Measurements from ENCODE around the gene FOSL2.

FOSL2 gene

DNA sequence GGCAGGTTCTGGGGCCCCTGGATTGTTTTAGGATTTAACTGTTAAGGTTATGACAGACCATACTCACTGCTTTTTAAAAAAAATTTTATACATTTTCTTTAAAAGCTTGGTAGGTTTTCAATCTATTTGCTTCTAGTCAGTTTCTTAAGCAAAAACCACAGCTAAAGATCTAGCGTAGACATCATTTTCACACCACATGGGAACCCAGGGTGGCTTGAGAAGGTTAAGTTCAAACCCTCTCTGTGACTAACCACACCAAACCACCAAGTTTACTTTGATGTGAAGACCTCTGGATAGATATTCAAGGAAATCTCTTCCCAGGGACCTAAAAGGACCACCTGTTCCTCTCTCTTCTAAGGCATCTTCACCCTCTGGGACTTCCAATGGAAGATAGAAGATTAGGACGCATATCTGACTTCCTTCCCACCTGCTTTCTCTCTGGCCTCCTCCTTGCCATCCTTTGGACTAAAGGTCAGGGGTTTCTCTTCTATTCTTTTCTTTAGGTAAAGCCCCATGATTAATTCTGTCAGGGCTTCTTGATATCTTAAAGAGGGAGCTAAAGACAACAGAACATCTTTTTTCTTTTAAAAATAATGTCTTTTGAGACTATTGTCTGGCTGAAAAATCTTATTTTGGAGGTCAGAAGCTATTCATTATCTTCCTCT lies 32.3 kb downstream of the FOSL2 start:
- TF ChIP-seq, protein P1, sequence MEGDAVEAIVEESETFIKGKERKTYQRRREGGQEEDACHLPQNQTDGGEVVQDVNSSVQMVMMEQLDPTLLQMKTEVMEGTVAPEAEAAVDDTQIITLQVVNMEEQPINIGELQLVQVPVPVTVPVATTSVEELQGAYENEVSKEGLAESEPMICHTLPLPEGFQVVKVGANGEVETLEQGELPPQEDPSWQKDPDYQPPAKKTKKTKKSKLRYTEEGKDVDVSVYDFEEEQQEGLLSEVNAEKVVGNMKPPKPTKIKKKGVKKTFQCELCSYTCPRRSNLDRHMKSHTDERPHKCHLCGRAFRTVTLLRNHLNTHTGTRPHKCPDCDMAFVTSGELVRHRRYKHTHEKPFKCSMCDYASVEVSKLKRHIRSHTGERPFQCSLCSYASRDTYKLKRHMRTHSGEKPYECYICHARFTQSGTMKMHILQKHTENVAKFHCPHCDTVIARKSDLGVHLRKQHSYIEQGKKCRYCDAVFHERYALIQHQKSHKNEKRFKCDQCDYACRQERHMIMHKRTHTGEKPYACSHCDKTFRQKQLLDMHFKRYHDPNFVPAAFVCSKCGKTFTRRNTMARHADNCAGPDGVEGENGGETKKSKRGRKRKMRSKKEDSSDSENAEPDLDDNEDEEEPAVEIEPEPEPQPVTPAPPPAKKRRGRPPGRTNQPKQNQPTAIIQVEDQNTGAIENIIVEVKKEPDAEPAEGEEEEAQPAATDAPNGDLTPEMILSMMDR (IDR thresholded peaks at IDR 0.05; ENCODE audit: insufficient read depth, low read depth, low read length, missing control alignments): no peak
- no peak for DNase-seq (ENCODE audit: low read depth)

DNA sequence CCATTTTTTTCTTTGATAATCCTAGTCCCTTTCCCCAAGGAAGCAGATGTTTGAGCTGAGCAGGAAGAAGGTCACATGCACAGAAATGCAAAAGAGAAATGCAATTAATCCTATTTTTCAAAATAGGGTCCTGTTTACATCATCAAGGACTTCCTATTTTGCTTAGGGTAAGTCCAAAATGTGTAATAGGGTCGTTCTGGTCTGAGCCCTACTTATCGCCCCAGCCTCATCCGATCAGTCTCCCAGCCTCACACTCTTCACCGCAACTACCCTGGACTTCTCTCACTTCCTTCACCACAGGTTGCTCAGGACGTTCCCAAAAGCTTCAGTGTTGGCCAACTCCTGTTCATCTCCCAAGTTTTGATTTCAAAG lies 32.8 kb downstream of the FOSL2 start:
- TF ChIP-seq, protein P1 (IDR thresholded peaks at IDR 0.05; ENCODE audit: insufficient read depth, low read depth, low read length, missing control alignments): no peak
- no peak for DNase-seq (ENCODE audit: low read depth)
- no peak overlapping the region for H3K4me3 ChIP-seq (ENCODE audit: low read length)

More for the DNA sequence above, 32.3 kb downstream of the FOSL2 start:
- H3K4me3 ChIP-seq (ENCODE audit: low read length): no peak overlapping the region

DNA sequence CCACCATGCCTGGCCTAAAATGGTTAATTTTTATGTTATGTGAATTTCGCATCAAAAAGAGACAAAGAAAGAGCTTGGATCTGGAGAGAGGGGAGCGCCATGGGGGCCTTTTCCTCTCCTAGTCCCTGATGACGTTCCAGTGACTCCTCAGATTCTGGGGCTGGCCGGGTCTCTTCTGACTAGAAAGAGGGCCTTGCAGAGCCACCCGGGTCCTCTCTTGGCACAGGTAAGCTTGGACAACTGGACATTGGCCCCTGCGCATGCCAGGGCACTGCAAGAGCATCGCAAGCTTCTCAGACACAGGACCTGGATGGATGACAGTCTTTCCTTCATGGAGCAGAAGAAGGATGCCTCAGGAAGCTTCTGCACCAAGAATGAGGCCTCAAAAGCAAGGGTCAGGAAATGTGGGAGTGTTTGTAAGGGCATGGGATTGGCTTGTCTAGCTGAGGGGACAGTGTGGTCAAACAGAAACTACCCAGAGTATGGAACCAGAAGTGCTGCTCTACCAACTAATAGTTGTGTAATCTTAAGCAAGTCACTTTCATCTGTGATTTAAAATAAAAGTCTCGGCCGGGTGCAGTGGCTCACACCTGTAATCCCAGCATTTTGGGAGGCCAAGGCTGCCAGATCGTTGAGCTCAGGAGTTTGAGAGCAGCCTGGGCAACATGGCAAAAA lies 35.2 kb downstream of the FOSL2 start:
- no peak for DNase-seq (ENCODE audit: low read depth)

DNA sequence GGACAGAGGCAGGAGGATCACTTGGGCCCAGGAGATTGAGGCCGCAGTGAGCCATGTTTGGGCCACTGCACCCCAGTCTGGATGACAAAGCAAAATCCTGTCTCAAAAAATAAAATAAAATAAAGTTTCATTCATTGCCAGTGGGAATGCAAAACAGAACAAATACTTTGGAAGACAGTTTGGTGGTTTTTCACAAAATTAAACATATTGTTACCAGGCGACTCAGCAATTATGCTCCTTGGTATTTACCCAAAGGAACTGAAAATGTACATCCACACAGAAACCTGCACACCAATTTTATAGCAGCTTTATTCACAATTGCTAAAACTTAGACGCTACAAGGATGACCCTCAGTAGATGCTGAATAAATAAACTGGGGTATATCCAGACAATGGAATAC lies 35.8 kb downstream of the FOSL2 start:
- no peak overlapping the region for H3K4me3 ChIP-seq (ENCODE audit: low read length)
- TF ChIP-seq, protein P1 (IDR thresholded peaks at IDR 0.05; ENCODE audit: insufficient read depth, low read depth, low read length, missing control alignments): no peak
- no peak for DNase-seq (ENCODE audit: low read depth)

More for the DNA sequence above, 35.2 kb downstream of the FOSL2 start:
- H3K4me3 ChIP-seq (ENCODE audit: low read length): no peak overlapping the region
- TF ChIP-seq, protein P1 (IDR thresholded peaks at IDR 0.05; ENCODE audit: insufficient read depth, low read depth, low read length, missing control alignments): no peak

DNA sequence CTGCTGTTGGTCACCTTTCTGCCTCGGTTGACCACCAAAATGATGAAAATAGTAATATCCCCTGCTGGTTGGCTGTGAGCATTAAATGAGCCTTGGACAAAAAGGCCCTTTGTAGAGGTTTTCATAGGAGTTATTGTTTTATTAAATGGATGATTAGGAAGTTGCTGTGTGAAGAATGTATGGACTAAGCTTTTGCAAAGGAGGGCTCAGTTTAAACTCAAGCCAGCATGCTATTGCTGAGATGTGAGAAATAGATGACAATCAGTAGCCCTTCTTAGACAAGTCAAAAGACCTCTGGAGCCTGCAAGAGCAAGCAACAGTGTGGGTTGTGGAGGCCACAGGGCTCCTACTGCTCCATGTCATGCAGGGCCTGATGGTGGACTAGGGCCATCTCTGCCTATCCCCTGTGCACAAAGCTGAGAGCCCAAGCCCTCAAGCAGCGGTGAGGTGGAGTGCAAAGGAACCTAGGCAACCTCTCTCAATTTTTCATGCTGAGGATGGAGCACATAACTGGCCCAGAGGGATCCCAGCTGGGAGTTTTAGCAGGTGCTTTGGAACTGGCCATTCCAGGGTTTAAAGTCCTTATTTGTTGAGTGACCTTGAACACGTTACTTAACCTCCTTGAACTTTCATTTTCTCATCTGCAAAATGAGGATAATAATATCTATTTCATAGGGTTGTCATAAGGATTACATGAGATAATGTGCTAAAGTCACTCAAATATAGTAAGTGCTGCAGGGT lies 37.1 kb downstream of the FOSL2 start:
- H3K4me3 ChIP-seq (ENCODE audit: low read length): no peak overlapping the region
- DNase-seq (ENCODE audit: low read depth): no peak

DNA sequence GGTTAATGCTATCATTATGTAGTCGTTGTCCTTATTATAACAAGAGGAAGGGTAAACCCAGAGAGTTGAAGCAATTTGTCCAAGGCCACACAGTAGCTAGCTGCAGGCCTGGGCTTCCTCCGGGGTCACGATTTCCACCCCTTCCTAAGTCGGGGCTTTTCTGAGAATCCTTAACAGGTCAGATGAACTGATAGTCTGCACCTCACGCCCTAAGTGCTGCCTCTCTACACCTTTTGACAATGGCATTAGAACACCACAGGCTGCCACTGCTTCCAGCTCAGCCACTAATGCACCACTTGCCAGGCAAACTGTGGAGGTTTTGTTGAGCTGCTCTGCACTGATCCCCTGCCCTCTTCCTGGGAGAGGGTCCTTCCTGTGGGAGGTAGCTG lies 37.7 kb downstream of the FOSL2 start:
- H3K4me3 ChIP-seq (ENCODE audit: low read length): no peak overlapping the region
- TF ChIP-seq, protein P1 (IDR thresholded peaks at IDR 0.05; ENCODE audit: insufficient read depth, low read depth, low read length, missing control alignments): no peak
- DNase-seq (ENCODE audit: low read depth): no peak

More for the DNA sequence above, 37.1 kb downstream of the FOSL2 start:
- TF ChIP-seq, protein P1 (IDR thresholded peaks at IDR 0.05; ENCODE audit: insufficient read depth, low read depth, low read length, missing control alignments): no peak
